ENCODE measurements around the gene PMPCA. TPM values are rescaled to one million over a fixed set of nuclear protein-coding genes. Genes with fewer than 3 reads are reported as not detected.

PMPCA gene
- total RNA-seq, 2 experiments from 2014 or later: 53.3 to 76.1 TPM

DNA sequence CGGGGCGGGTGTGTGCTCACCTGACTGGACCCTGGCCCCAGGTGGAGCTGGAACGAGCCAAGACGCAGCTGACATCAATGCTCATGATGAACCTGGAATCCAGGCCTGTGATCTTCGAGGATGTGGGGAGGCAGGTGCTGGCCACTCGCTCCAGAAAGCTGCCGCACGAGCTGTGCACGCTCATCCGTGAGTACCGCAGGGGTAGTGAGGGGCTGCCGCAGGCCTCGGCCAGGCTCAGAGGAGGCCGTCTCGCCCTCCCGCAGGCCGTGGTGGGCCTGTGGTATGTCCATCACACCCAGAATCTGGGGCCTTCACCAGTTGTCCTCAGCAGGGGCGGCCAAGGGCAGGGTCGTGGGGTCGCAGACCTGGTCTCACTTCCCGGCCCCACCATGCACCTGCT lies 11.3 kb downstream of the PMPCA start:
- ChIA-PET CTCF (ENCODE audit: unreplicated experiment) (no interaction called here), POLR2A (no interaction called here)
- Histone ChIP-seq H3K36me3 (ENCODE audit: insufficient read depth, low read length) (peaks cover 87% of the 10 kb centered on the region), H2AFZ (ENCODE audit: low read length) (no peak overlapping the region), H3K27ac (ENCODE audit: low read depth, low read length, poor library complexity, severe bottlenecking) (no peak overlapping the region), H3K4me3 (ENCODE audit: low read depth, low read length, poor library complexity, severe bottlenecking) (no peak overlapping the region), H3K9me2 (ENCODE audit: insufficient read depth, low read length) (no peaks in the 10 kb centered on the region), H3K79me2 (ENCODE audit: insufficient read depth, low read depth, low read length) (no peaks in the 10 kb centered on the region), H4K20me1 (ENCODE audit: insufficient read depth, low read length) (no peaks in the 10 kb centered on the region), H3K4me1 (ENCODE audit: insufficient read depth, low read length, poor library complexity, severe bottlenecking) (no peaks in the 10 kb centered on the region), H3K9me3 (ENCODE audit: low read length) (no peaks in the 10 kb centered on the region), H3K4me2 (ENCODE audit: low read length) (no peak overlapping the region)
- intact Hi-C loops (cut with micrococcal nuclease; ENCODE audit: unreplicated experiment): no loop called here
- BruUV-seq (replicated peaks): no TSS peak
- no peak for DNase-seq (ENCODE audit: low spot score)
- no peak for TF ChIP-seq EZH2phosphoT487 (IDR thresholded peaks at IDR 0.05; ENCODE audit: borderline replicate concordance, low read depth, low read length)
- TF ChIP-seq, protein P1, sequence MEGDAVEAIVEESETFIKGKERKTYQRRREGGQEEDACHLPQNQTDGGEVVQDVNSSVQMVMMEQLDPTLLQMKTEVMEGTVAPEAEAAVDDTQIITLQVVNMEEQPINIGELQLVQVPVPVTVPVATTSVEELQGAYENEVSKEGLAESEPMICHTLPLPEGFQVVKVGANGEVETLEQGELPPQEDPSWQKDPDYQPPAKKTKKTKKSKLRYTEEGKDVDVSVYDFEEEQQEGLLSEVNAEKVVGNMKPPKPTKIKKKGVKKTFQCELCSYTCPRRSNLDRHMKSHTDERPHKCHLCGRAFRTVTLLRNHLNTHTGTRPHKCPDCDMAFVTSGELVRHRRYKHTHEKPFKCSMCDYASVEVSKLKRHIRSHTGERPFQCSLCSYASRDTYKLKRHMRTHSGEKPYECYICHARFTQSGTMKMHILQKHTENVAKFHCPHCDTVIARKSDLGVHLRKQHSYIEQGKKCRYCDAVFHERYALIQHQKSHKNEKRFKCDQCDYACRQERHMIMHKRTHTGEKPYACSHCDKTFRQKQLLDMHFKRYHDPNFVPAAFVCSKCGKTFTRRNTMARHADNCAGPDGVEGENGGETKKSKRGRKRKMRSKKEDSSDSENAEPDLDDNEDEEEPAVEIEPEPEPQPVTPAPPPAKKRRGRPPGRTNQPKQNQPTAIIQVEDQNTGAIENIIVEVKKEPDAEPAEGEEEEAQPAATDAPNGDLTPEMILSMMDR (conservative IDR thresholded peaks at IDR 0.05; ENCODE audit: low read length): no peak

DNA sequence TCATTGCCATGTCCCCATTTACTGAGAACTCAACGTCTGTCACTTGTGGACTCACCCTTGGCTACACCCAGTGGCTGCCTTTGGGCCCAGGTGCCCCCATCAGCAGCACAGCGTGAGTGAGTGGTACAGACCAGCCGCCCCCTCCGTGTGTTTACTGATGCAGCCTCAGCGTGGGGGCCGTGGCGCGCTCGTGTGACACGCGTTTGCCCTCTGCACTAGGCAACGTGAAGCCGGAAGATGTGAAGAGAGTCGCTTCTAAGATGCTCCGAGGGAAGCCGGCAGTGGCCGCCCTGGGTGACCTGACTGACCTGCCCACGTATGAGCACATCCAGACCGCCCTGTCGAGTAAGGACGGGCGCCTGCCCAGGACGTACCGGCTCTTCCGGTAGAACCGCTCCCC lies 12.4 kb downstream of the PMPCA start:
- Histone ChIP-seq H3K9me2 (ENCODE audit: insufficient read depth, low read length) (no peaks in the 10 kb centered on the region), H3K4me1 (ENCODE audit: insufficient read depth, low read length, poor library complexity, severe bottlenecking) (no peaks in the 10 kb centered on the region), H3K79me2 (ENCODE audit: insufficient read depth, low read depth, low read length) (no peaks in the 10 kb centered on the region), H4K20me1 (ENCODE audit: insufficient read depth, low read length) (no peaks in the 10 kb centered on the region), H3K27ac (ENCODE audit: low read depth, low read length, poor library complexity, severe bottlenecking) (no peak overlapping the region), H2AFZ (ENCODE audit: low read length) (no peak overlapping the region), H3K4me3 (ENCODE audit: low read depth, low read length, poor library complexity, severe bottlenecking) (no peak overlapping the region), H3K36me3 (ENCODE audit: insufficient read depth, low read length) (peaks cover 87% of the 10 kb centered on the region), H3K9me3 (ENCODE audit: low read length) (no peaks in the 10 kb centered on the region), H3K4me2 (ENCODE audit: low read length) (no peak overlapping the region)
- ChIA-PET CTCF (ENCODE audit: unreplicated experiment) (no interaction called here), POLR2A (no interaction called here)
- no TSS peak for BruUV-seq (replicated peaks)
- TF ChIP-seq, protein P1 (conservative IDR thresholded peaks at IDR 0.05; ENCODE audit: low read length): no peak
- no peak for TF ChIP-seq EZH2phosphoT487 (IDR thresholded peaks at IDR 0.05; ENCODE audit: borderline replicate concordance, low read depth, low read length)
- no peak for DNase-seq (ENCODE audit: low spot score)
- intact Hi-C loops (cut with micrococcal nuclease; ENCODE audit: unreplicated experiment): no loop called here

DNA sequence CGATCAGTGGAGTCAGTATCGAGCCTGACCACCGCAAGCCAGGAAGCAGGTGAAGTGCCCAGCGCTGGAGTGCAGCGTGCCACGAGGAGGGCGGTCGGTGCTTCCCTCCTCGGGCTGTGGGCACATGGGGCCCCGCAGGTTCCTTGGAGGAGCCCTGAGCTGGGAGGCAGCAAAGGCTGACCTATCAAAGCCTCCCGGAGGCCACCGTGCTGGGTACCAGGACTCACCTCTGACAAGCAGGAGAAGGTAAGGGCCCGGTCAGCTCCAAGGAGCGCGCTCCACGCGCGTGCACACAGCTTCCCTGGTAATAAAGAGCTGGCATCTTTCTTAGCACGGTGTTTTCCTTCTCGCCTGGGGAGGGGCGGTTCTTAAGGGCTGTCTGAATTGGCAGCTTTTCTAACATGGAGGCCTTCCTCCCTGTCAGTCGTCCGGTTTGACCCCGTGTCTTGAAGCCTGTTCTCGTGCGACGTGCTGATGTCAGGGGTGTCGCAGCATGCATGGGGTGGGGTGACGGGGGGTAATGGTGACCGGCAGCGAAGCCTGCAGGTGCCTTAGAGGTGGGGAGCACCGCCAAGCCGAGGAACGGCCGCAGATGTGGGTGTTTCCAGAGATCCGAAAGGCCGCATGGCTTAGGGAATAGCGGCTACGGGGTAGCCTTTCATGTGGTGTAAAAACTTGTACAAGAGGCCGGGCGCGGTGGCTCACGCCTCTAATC lies 13.1 kb downstream of the PMPCA start:
- no peak overlapping the region for H3K4me2 ChIP-seq (ENCODE audit: low read length)
- no peak overlapping the region for H3K27ac ChIP-seq (ENCODE audit: low read depth, low read length, poor library complexity, severe bottlenecking)
- DNase-seq (ENCODE audit: low spot score): no peak
- BruUV-seq (replicated peaks): no TSS peak
- no peaks in the 10 kb centered on the region for H3K4me1 ChIP-seq (ENCODE audit: insufficient read depth, low read length, poor library complexity, severe bottlenecking)
- no peaks in the 10 kb centered on the region for H3K79me2 ChIP-seq (ENCODE audit: insufficient read depth, low read depth, low read length)
- ChIA-PET CTCF (ENCODE audit: unreplicated experiment) (no interaction called here), POLR2A (no interaction called here)
- intact Hi-C loops (cut with micrococcal nuclease; ENCODE audit: unreplicated experiment): no loop called here
- H3K36me3 ChIP-seq (ENCODE audit: insufficient read depth, low read length): peaks cover 86% of the 10 kb centered on the region
- H3K4me3 ChIP-seq (ENCODE audit: low read depth, low read length, poor library complexity, severe bottlenecking): no peak overlapping the region
- TF ChIP-seq, protein P1 (conservative IDR thresholded peaks at IDR 0.05; ENCODE audit: low read length): no peak
- TF ChIP-seq EZH2phosphoT487 (IDR thresholded peaks at IDR 0.05; ENCODE audit: borderline replicate concordance, low read depth, low read length): no peak
- H4K20me1 ChIP-seq (ENCODE audit: insufficient read depth, low read length): no peaks in the 10 kb centered on the region
- no peaks in the 10 kb centered on the region for H3K9me3 ChIP-seq (ENCODE audit: low read length)
- H3K9me2 ChIP-seq (ENCODE audit: insufficient read depth, low read length): no peaks in the 10 kb centered on the region
- no peak overlapping the region for H2AFZ ChIP-seq (ENCODE audit: low read length)
